SK-N-MC (cell line): ENCODE results near the gene SF3A1.

ENCODE experiments used
- EZH2 ChIP-seq: fragments of 200-600 bp; sonication (generic); IDR thresholded peaks from one replicate; pipeline ENCODE4 v1.6.1; 2017; ENCODE audit warnings: antibody characterized with exemption
- POLR2AphosphoS5 ChIP-seq: IDR thresholded peaks from 2 replicates; pipeline ENCODE4 v1.6.1; 2012; ENCODE audit warnings: mild to moderate bottlenecking, low read depth, low read length, borderline replicate concordance

DNA sequence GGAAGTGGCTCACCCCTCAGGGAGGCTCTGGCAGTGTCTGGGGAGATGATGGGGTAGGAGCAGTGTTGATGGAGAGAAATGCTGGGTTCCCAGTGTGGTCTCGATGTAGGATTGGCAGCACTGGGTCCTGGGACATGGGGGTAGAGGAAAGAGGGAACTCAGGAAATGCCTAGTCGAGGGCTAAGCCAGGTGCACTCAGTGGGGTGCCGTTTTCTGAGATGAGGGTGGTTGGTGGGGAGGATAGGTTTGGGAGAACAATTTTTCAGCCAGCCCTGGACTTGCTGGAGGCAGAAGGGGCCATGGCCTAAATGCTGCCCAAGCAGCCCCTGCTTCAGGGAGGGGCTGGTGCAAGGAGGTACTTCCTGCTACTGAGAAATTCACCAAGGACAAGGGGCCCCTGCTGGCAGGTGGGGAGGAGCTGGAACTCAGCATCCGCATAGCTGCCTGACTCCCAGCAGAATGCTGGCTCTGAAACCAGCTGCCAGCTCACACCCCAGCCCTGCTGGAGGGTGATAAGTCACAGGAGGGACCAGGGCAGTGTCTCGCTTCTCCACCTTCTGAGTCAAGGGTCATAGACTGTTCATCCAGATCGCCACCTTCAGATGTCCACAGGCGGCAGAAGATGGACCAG, 6.1 kb upstream of the SF3A1 start:
- TF ChIP-seq POLR2AphosphoS5 (no peak), EZH2 (no peak)
